GM23338 (cell line): ENCODE data around the gene CFHR4. TPM values are rescaled to one million over a fixed set of nuclear protein-coding genes. Genes with fewer than 3 reads are reported as not detected.

Source experiments
- ATAC-seq: fragments of 200-7000 bp; cut with Tn5 transposase; 3 replicates; pipeline ENCODE4 v1.9.1; 2020
- DNase-seq: peaks from one replicate; pipeline ENCODE4 v3.0.0-alpha.2; 2015; ENCODE audit warnings: low spot score
- H2AFZ ChIP-seq: fragments of 200-600 bp; sonication (generic); 2 replicates; pipeline ENCODE4 v1.8.0; 2016; ENCODE audit warnings: antibody characterized with exemption, mild to moderate bottlenecking, moderate library complexity
- H3F3A ChIP-seq: fragments of 200-600 bp; sonication (generic); replicated peaks from 2 replicates; pipeline ENCODE4 v1.8.0; 2017; ENCODE audit warnings: antibody characterized with exemption, mixed run types, low read depth
- H3K27ac ChIP-seq: fragments of 200-600 bp; sonication (generic); 2 replicates; pipeline ENCODE4 v1.6.1; 2016; ENCODE audit warnings: low read depth
- H3K27me3 ChIP-seq: fragments of 200-600 bp; sonication (generic); 2 replicates; pipeline ENCODE4 v1.8.0; 2016; ENCODE audit warnings: mild to moderate bottlenecking, mixed run types, moderate library complexity; ENCODE audit not compliant: insufficient read depth
- H3K36me3 ChIP-seq: fragments of 200-600 bp; sonication (generic); 2 replicates; pipeline ENCODE4 v1.8.0; 2016; ENCODE audit warnings: mild to moderate bottlenecking; ENCODE audit not compliant: insufficient read depth
- H3K4me1 ChIP-seq: fragments of 200-600 bp; sonication (generic); 2 replicates; pipeline ENCODE4 v1.8.0; 2016; ENCODE audit warnings: mild to moderate bottlenecking, moderate library complexity; ENCODE audit not compliant: insufficient read depth
- H3K4me2 ChIP-seq: fragments of 200-600 bp; sonication (generic); 2 replicates; pipeline ENCODE4 v1.7.1; 2017; ENCODE audit warnings: mixed run types
- H3K4me3 ChIP-seq: fragments of 200-600 bp; sonication (generic); 2 replicates; pipeline ENCODE4 v1.6.1; 2016; ENCODE audit warnings: mixed run types
- H3K79me2 ChIP-seq: fragments of 200-600 bp; sonication (generic); replicated peaks from 2 replicates; pipeline ENCODE4 v1.8.0; 2017; ENCODE audit warnings: mild to moderate bottlenecking; ENCODE audit not compliant: insufficient read depth
- H3K9me2 ChIP-seq: fragments of 200-600 bp; sonication (generic); 2 replicates; pipeline ENCODE4 v1.8.0; 2017; ENCODE audit not compliant: insufficient read depth
- H4K20me1 ChIP-seq: fragments of 200-600 bp; sonication (generic); replicated peaks from 2 replicates; pipeline ENCODE4 v1.8.0; 2017; ENCODE audit warnings: mild to moderate bottlenecking; ENCODE audit not compliant: insufficient read depth
- H3K27ac Mint-ChIP-seq: 2 replicates; pipeline ENCODE4 v1.8.0; 2020; ENCODE audit warnings: inconsistent platforms, mild to moderate bottlenecking, moderate library complexity, mixed read lengths
- H3K27me3 Mint-ChIP-seq: 3 replicates; pipeline ENCODE4 v1.8.0; 2022; ENCODE audit warnings: low read depth, mild to moderate bottlenecking, moderate library complexity, mixed read lengths, inconsistent platforms; ENCODE audit not compliant: insufficient read depth, poor library complexity
- H3K36me3 Mint-ChIP-seq: 3 replicates; pipeline ENCODE4 v1.8.0; 2021; ENCODE audit warnings: low read depth, mild to moderate bottlenecking, inconsistent platforms, moderate library complexity, mixed read lengths
- H3K4me1 Mint-ChIP-seq: 3 replicates; pipeline ENCODE4 v1.8.0; 2020; ENCODE audit warnings: mild to moderate bottlenecking, inconsistent platforms, mixed read lengths
- H3K4me3 Mint-ChIP-seq: 3 replicates; pipeline ENCODE4 v1.8.0; 2021; ENCODE audit warnings: moderate library complexity, mild to moderate bottlenecking, inconsistent platforms, mixed read lengths
- H3K9me3 Mint-ChIP-seq: 3 replicates; pipeline ENCODE4 v1.8.0; 2020; ENCODE audit warnings: moderate library complexity, mild to moderate bottlenecking, inconsistent platforms, mixed read lengths
- CREB1 ChIP-seq: fragments of 250-450 bp; sonication (Bioruptor Pico); IDR thresholded peaks from 2 replicates; pipeline ENCODE4 v1.5.0; 2020; ENCODE audit warnings: low read depth, mild to moderate bottlenecking, moderate library complexity
- CTCF ChIP-seq, 2 experiments: fragments of 200-600 bp in 1 of 2; sonication (generic) in 1 of 2; conservative IDR thresholded peaks; 2 replicates each; pipeline versions ENCODE4 v1.5.1 to v1.6.1; 2016 to 2017; ENCODE audit warnings: antibody characterized with exemption in 2 of 2, low read depth in 2 of 2, mild to moderate bottlenecking in 2 of 2, moderate library complexity in 1 of 2
- ETS1 ChIP-seq: IDR thresholded peaks from 2 replicates; pipeline ENCODE4 v1.6.1; 2016; ENCODE audit warnings: antibody characterized with exemption
- EZH2 ChIP-seq: fragments of 200-600 bp; sonication (generic); IDR thresholded peaks from one replicate; pipeline ENCODE4 v1.8.0; 2017; ENCODE audit warnings: antibody characterized with exemption, mild to moderate bottlenecking, low read depth; ENCODE audit not compliant: unreplicated experiment
- EZH2phosphoT487 ChIP-seq: fragments of 200-600 bp; sonication (generic); IDR thresholded peaks from one replicate; pipeline ENCODE4 v1.8.1; 2018; ENCODE audit warnings: antibody characterized with exemption; ENCODE audit not compliant: unreplicated experiment
- JUNB ChIP-seq: IDR thresholded peaks from one replicate; pipeline ENCODE4 v1.6.1; 2016; ENCODE audit warnings: antibody characterized with exemption; ENCODE audit not compliant: unreplicated experiment
- POLR2AphosphoS5 ChIP-seq: IDR thresholded peaks from 2 replicates; pipeline ENCODE4 v1.6.1; 2016; ENCODE audit warnings: antibody characterized with exemption, low read depth
- REST ChIP-seq: IDR thresholded peaks from one replicate; pipeline ENCODE4 v1.6.1; 2018; ENCODE audit warnings: antibody characterized with exemption; ENCODE audit not compliant: unreplicated experiment
- STAT1 ChIP-seq: IDR thresholded peaks from one replicate; pipeline ENCODE4 v1.6.1; 2016; ENCODE audit warnings: antibody characterized with exemption; ENCODE audit not compliant: unreplicated experiment
- ZNF114 ChIP-seq: fragments of 250-450 bp; sonication (Bioruptor Pico); IDR thresholded peaks from 2 replicates; pipeline ENCODE4 v1.5.0; 2020; ENCODE audit warnings: mild to moderate bottlenecking, moderate library complexity
- ZNF331 ChIP-seq: fragments of 250-450 bp; sonication (Bioruptor Pico); IDR thresholded peaks from 2 replicates; pipeline ENCODE4 v1.5.0; 2020; ENCODE audit warnings: low read depth, mild to moderate bottlenecking, moderate library complexity
- polyA plus RNA-seq: library from polyadenylated mRNA; unstranded; fragments of >200 nt; fragmentation: Nextera tagmentation; extraction: Ambion mirVana; gene quantifications from 2 replicates; pipeline ENCODE4 v1.2.1, GENCODE V29; 2016
- total RNA-seq: library from RNA; depleted of rRNA; stranded (reverse); fragments of >200 nt; shearing (Covaris generic); gene quantifications from 2 replicates; pipeline ENCODE4 v1.2.3, GENCODE V29; 2014

Gene CFHR4
- total and polyA plus RNA-seq, 2 experiments from 2014 or later: not detected

DNA sequence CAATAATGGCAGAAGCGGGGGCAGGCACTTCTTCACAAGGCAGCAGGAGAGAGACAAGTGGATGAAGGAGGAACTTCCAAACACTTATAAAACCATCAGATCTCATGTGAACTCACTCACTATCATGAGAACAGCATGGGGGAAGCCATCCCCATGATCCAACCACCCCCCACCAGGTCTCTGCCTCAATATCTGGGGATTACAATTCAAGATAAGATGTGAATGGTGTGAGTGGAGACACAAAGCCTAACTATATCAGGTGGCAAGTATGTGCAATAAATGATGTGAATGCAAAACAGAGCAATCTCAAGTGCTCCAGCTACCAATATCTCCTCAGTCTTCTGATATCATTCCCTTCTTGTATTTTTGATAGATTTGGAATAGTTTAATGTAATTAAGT is 68.1 kb downstream of the CFHR4 start (continued):
- TF ChIP-seq REST: no peak
- TF ChIP-seq EZH2phosphoT487: no peak
- no peak for TF ChIP-seq STAT1

GRCh38 chr1:196960854-196961253 is 73.0 kb downstream of the CFHR4 start:
- Histone ChIP-seq H3K4me2 (no peak overlapping the region), H3K27ac (no peak overlapping the region), H2AFZ (no peak overlapping the region), H3K9me2 (no peaks in the 10 kb centered on the region), H3K4me1 (no peaks in the 10 kb centered on the region), H3K4me3 (no peak overlapping the region), H3K36me3 (no peaks in the 10 kb centered on the region), H3K79me2 (no peaks in the 10 kb centered on the region), H3F3A (no peaks in the 10 kb centered on the region), H3K27me3 (no peaks in the 10 kb centered on the region), H4K20me1 (no peaks in the 10 kb centered on the region)
- H3K36me3 Mint-ChIP-seq: no peaks in the 10 kb centered on the region
- no peak overlapping the region for H3K4me3 Mint-ChIP-seq
- H3K9me3 Mint-ChIP-seq: no peaks in the 10 kb centered on the region
- H3K4me1 Mint-ChIP-seq: no peaks in the 10 kb centered on the region
- H3K27me3 Mint-ChIP-seq: no peaks in the 10 kb centered on the region
- no peak overlapping the region for H3K27ac Mint-ChIP-seq
- DNase-seq: no peak
- no peak for ATAC-seq
- TF ChIP-seq CREB1 (CRISPR knock-in tag): no peak
- TF ChIP-seq ETS1: no peak
- no peak for TF ChIP-seq STAT1
- TF ChIP-seq CTCF (conservative IDR thresholded peaks at IDR 0.05; ENCODE audit: low read depth in 2 of 2): no peak
- TF ChIP-seq EZH2phosphoT487: no peak
- no peak for TF ChIP-seq ZNF331 (CRISPR knock-in tag)
- no peak for TF ChIP-seq JUNB
- TF ChIP-seq POLR2AphosphoS5: no peak
- TF ChIP-seq REST: no peak
- no peak for TF ChIP-seq ZNF114 (CRISPR knock-in tag)
- TF ChIP-seq EZH2: no peak
